Measurements from ENCODE around the gene PLCG1.

The PLCG1 gene

GRCh38 chr20:41166201-41167117 is 29.1 kb downstream of the PLCG1 start:
- DNase-seq (ENCODE audit: low spot score), result no peak

- no peak for DNase-seq (ENCODE audit: low spot score)
These were observed 29.8 kb downstream of the PLCG1 start for GRCh38 chr20:41167118-41167470.

GRCh38 chr20:41167481-41168253 is 30.3 kb downstream of the PLCG1 start:
- no peak for DNase-seq (ENCODE audit: low spot score)

GRCh38 chr20:41168281-41169161 is 31.2 kb downstream of the PLCG1 start:
- DNase-seq (ENCODE audit: low spot score), result no peak

GRCh38 chr20:41169162-41169690 is 31.9 kb downstream of the PLCG1 start:
- DNase-seq (ENCODE audit: low spot score), result no peak

GRCh38 chr20:41169791-41170351 is 32.5 kb downstream of the PLCG1 start:
- no peak for DNase-seq (ENCODE audit: low spot score)

GRCh38 chr20:41170386-41171105 is 33.2 kb downstream of the PLCG1 start:
- DNase-seq (ENCODE audit: low spot score), result no peak

GRCh38 chr20:41171736-41172295 is 34.5 kb downstream of the PLCG1 start:
- no peak for DNase-seq (ENCODE audit: low spot score)

- no peak for DNase-seq (ENCODE audit: low spot score)
These were observed 35.2 kb downstream of the PLCG1 start for GRCh38 chr20:41172296-41173140.

GRCh38 chr20:41173161-41173721 is 35.9 kb downstream of the PLCG1 start:
- peak; percentile 66 for DNase-seq (ENCODE audit: low spot score)

GRCh38 chr20:41173791-41174341 is 36.5 kb downstream of the PLCG1 start:
- DNase-seq (ENCODE audit: low spot score), result no peak

GRCh38 chr20:41174373-41174772 is 37.0 kb downstream of the PLCG1 start:
- no peak for DNase-seq (ENCODE audit: low spot score)

GRCh38 chr20:41174782-41175181 is 37.4 kb downstream of the PLCG1 start:
- DNase-seq (ENCODE audit: low spot score), result no peak

- DNase-seq (ENCODE audit: low spot score), result no peak
These were observed 37.9 kb downstream of the PLCG1 start for GRCh38 chr20:41175201-41175651.

GRCh38 chr20:41175727-41176330 is 38.5 kb downstream of the PLCG1 start:
- DNase-seq (ENCODE audit: low spot score), result no peak

GRCh38 chr20:41176711-41177552 is 39.6 kb downstream of the PLCG1 start:
- DNase-seq (ENCODE audit: low spot score), result no peak

GRCh38 chr20:41177636-41178035 is 40.3 kb downstream of the PLCG1 start:
- DNase-seq (ENCODE audit: low spot score), result no peak
